ENCODE data around the gene FBXW11.
"Not testable (repeated sequence)": the region's sequence is repeated elsewhere in the genome, so short reads cannot be mapped to it uniquely, and the experiment has no call there.

FBXW11 gene

DNA sequence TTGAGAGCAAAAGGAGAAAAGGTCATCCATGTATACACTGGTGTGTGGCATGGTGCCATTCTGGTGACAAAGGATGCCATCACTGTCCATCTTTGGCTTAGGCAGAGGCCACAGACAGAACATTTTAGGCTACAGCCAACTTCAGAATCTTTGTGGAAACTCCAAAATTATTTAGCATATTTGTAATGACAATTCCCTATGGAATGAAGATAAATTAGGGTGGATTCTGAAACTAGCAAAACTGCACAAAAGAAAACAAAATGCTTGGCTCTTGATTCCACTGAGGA lies 92.5 kb downstream of the FBXW11 start:
- DNase-seq (ENCODE audit: low read depth, low spot score), result no peak

DNA sequence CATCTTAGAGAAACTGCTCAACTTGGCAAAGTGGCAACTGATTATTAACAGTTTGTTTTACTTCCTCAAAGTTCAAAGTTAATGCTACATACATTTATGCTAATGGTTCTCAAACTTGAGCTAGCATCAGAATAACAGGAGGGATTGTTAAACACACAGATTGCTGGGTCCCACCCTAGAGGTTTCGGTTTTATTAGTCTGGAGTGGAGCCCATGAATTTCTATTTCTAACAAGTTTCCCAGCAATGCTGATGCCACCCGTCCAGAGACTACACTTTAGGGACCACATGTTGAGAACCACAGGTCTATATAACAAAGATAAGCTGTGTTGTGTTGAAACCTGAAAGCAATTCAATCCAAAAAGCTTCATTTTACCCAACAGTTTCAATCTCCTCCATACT lies 95.3 kb downstream of the FBXW11 start:
- no peak for DNase-seq (ENCODE audit: low read depth, low spot score)

DNA sequence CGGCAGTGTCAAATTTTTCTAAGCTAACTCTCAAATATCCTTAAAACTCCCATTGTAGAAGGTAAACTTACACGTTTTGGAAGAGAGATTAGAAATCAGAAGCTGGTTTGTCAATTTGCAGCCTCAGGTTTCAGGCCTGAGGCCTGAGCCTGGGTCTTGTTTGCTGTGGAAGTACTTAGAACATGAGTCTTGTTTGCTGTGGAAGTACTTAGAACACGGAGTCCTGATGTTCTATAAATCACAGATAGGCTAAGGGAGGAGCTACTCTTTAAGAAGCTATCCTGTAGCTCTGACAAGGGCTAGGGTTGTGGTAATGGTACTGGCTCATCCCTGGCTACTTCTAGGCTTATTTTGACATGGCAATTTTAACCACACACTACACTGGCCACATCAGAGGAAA lies 97.8 kb downstream of the FBXW11 start:
- DNase-seq (ENCODE audit: low read depth, low spot score), result no peak

DNA sequence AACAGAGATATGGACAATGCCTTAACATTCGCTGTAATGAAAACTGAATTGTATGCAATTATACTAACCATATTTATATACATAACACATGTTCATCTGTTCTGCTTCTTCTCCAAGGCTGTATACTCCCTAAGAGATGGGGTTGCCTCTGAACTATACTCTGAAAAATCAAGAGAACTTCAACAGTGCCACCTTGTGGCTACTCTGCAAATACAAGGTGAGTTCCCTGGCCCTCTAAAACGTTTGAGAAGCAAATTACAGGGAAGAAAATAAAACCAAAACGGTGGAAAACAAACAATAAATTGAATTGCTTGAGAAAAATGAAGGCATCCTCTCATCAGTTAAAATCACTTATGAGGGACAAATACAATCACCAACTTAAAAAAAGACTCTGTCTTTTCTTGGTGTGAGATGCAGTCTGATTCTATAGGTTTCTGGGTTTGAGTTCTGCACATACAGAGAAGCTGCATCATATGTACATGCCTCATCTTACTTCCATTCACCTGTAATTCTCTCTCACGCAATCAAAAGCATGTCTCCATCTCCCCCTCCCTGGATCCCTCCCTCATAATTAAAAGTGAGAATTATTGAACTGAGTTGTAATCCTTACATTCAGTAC lies 98.6 kb downstream of the FBXW11 start:
- no peak for DNase-seq (ENCODE audit: low read depth, low spot score)

DNA sequence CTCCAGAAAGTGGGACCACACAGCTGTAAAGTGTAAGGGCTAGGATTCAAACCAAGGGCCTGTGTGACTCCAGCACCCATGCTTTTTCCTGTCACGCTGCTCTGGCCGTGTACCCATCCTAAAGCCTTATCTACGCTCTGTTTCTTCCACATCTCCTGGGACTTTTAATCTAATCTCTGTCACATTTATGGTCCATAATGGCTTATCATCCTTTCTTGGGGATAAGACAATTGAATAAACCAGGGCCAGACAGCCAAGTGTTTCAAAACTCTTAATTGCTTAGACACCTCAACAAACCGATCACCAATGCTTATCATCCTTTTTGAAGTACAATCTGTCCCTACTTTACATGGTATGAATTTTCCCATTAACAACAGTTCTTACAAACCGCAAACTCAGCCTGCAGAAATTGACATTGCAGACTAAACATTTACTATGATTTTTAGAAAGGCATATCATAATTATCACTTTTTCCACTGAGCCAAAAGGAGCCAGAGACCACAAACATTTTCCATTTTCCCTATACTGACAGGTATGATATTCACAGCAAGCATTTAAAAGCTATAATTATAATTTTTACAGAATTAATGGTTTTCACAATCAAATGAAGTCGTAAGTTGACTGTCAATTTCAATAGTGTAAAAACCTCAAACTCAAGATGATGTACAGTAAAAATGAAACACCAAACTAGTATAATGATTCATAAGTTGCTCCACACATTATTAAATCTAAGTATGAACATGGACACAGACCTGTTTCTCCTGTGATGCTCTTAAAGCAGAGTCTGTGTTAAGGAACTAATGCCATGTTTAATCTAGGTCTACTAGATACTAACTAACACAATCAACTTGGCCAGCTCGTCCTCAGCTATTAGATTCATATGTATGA lies 99.5 kb downstream of the FBXW11 start:
- DNase-seq (ENCODE audit: low read depth, low spot score), result no peak

DNA sequence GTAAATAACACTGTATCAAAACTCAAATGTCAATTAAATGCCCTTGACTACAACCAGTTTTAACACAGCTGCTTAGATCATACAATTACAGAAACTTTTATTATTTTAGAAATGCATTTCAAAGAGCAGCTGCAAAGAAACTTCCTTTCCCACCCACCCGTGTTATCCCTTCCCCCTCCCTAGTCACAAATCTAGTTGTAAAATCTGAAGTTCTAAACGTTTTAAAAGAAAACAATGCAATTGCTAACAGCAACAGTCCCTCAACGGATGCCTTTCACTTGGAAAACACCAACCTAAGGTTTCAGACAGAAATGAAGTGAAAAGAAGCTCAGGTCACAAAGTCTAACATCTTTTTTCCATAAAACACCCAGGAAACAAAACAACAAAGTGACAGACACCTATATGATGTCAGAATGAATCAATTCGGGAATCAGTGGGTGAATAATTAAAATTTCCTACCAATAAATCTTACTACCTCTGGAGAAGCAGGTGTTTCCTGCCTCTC lies 100.3 kb downstream of the FBXW11 start:
- DNase-seq (ENCODE audit: low read depth, low spot score), result no peak

DNA sequence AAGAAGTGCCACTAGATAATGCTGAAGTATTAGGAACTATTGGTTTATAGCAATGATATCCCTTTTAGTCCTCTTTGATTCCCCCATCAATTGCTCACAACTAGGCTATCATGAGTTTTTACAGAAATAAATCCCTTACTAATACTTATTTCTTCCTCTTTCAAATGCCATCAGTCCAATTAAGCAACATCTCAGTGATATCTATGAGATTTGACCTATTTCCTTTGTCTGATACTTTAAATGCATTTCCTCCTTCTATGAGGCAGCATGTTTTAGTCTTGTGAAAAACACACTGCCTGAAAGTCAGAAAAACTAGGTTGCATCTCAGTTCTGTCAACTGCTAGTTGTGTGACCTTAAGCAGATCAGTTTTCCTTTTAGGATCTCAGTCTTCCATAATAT lies 101.6 kb downstream of the FBXW11 start:
- DNase-seq (ENCODE audit: low read depth, low spot score), result no peak

DNA sequence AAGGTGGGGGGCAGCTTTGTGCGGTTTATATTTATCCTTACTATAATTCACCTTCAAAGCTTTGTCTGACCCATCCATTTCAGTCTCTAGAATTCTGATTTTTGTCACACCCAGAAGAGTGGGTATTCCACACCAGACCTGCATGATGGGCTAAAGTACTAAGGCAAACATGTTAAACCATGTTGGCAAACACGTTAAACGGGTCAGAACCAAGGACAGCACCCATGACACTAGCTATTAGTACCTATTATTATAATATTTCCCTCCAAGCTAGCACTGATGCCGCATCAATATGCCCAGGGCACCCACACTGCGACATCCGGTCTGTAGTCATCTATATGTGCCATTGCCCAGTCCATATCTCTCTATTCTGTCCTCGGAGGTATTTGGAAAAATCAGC lies 104.7 kb downstream of the FBXW11 start:
- DNase-seq (ENCODE audit: low read depth, low spot score), result no peak

DNA sequence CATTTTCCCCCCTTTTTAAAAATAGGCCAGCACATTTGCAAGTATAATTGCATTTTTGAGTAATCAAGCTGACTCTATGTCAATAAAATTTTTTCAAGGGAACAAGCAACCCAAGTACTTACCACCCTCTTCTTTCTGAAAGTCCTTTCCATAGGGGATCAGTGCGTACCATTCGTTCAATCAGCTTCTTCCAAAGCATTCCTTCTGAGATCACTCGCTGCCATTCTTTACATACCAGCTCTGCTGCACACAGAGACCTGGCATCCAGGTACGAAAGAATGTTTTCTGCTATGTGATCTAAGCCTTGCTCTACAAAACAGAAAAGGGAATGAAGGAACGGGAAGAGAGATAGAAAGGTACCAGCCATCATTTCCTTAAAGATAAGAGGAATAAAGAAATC lies 106.6 kb downstream of the FBXW11 start:
- peak; percentile 17 for DNase-seq (ENCODE audit: low read depth, low spot score)

DNA sequence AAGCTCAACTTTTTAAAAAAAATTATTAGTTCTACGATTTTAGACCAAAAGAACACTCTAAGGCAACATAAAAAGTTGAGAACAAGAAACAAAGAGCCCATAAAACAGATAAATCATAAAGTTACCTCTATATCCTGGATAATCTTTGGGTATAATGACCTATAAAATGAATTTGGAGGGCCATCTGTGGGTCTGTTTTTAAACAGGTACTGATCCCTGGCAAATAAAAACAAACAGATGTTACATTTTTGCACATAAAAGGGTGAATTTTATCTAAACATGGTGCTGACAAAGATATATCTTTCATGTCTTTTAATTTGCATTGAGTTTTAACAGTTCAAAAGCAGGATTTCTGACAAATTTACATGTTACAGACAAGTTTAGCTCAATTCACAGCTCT lies 107.6 kb downstream of the FBXW11 start:
- no peak for DNase-seq (ENCODE audit: low read depth, low spot score)

DNA sequence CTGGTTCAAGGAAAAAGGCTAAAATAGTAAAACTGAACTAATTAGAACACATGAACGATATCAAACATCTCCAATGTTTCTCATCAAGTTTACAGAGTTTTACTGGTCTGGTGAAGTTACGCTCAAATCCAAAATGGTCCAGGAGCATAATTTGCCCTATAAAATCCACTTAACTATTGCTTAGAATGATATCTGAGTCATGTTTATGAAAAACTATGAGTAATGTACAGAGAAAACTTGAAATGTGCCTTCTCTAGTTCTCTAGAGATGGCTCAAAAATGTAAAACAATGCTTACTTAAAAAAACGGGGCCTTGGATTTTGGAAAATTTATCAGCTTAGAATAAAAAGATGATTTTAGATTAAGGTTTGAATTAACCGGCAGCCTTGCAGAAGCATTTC lies 108.1 kb downstream of the FBXW11 start:
- no peak for DNase-seq (ENCODE audit: low read depth, low spot score)

DNA sequence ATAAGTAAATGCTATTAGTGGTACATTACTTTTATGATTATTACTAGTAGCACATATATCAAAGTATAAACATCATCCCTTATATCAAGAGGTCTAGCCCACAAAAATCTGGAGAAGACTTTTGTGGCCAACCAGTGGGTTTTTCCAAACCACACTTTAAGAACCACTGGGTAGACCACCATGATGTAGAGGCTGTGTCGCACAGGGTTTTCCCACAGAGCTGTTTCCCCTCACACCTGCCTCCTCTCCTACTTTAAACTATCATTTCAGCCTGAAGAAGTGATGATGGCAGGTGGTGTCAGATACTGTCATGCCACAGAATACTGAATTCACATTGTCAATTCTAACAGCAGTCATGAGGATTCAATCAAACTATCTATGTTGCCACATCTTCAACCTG lies 109.2 kb downstream of the FBXW11 start:
- no peak for DNase-seq (ENCODE audit: low read depth, low spot score)

DNA sequence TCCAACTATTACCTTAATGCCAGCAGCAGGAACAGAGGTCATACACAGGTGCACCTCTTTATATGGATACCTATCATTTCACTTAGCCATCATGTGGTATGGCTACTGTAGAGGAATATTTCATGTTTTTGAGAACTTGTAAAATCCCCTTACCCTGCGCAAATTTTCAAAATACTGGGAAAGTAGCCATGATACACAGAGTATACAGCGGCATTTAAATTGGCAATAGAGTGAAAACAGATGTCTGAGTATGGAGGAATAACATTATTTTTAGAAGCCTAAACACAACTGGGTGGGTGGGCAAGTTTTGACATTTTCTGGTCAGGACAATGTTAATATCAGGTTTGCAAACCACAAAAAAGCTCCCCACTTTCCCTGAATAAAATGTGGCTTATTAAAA lies 111.4 kb downstream of the FBXW11 start:
- no peak for DNase-seq (ENCODE audit: low read depth, low spot score)

DNA sequence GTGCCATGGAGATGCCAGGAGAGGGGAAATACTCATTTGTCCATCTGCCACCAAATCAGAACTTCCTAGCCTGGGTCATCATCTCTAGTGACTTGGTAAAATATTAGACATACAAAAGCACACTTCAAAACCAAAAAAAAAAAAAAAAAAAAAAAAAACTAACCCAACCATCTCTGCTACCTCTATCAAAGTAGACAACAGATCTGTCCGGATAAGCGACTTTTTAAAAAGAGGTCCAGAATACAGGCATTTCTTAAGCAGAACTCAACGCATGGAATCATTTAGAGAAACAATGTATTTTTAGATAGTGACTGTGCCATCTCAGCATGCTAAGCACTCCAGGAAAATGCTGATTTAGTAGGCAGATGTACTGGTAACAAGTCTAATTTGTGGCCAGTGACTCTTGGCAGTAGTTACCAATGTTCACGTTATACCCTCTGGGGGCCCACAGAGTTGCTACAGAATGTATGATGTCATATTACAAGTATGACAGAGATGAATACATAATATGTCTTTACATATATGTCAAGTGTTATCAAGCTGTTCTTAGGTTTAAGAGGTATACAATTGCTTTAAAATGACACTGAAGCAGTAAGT lies 113.0 kb downstream of the FBXW11 start:
- DNase-seq (ENCODE audit: low read depth, low spot score), result no peak

DNA sequence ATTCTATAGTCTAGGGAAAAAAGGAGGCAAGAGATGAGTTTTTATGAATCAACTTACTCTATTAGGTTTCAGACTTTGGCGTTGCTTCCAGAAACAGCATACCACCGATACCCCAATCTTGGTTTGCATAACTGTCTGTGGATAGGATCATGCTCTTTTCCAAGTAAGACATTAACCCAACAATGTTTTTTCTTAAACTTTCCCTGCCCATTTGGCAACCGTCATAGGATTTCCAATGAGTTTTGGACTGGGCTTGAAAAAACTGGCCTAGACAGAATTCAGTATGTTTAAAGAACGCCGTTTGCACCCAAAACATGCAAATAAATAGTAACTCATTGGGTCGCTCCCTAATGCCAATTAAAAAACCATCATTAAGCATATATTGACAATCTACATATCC lies 114.8 kb downstream of the FBXW11 start:
- DNase-seq (ENCODE audit: low read depth, low spot score), result no peak

DNA sequence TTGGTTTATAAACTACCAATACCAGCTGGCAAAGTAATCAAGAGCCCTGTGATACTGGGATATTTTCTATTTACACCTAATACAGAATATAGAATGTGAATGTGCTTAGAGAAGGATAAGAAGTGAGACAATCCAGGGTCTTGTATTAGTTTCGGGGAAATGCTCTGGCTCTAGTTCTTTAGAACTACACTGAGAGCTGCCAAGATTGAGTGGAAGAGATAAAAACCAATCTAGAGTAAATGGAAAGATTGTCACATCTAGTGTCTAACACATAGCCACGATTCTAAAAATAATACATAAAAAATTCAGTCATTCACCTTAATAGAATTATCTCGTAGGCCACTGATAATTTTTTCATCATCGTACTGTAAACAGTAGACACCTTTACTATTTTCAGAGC lies 115.3 kb downstream of the FBXW11 start:
- DNase-seq (ENCODE audit: low read depth, low spot score), result no peak

DNA sequence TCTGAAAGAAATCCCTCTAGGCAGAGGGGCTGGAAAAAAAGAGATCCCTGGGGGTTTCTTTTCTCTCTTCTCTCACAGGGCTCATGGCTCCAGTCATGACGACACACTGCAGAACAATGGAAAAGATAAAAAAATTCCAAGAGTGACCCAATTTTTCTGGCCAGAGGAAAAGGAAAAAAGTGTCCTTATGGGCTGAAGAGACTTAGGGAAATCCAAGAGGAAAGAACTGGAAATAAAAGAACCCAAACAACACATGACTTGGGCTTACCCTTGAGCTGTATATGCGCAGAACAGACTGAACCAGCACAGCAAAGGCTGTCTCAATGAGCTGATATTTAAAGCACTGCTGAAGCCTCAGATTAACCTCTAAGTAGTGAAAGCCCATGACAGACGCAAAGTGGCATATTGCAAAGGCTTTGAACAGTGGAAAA lies 118.4 kb downstream of the FBXW11 start:
- no peak for DNase-seq (ENCODE audit: low read depth, low spot score)

DNA sequence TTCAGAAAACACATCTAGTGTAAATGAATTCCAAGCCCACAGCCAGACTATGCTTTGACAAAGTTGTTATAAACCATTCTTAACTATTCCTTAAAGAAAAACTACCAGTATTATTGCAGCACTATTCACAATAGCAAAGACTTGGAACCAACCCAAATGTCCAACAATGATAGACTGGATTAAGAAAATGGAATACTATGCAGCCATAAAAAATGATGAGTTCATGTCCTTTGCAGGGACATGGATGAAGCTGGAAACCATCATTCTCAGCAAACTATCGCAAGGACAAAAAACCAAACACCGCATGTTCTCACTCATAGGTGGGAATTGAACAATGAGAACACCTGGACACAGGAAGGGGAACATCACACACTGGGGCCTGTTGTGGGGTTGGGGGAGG lies 120.4 kb downstream of the FBXW11 start:
- DNase-seq (ENCODE audit: low read depth, low spot score), result not testable (repeated sequence)

DNA sequence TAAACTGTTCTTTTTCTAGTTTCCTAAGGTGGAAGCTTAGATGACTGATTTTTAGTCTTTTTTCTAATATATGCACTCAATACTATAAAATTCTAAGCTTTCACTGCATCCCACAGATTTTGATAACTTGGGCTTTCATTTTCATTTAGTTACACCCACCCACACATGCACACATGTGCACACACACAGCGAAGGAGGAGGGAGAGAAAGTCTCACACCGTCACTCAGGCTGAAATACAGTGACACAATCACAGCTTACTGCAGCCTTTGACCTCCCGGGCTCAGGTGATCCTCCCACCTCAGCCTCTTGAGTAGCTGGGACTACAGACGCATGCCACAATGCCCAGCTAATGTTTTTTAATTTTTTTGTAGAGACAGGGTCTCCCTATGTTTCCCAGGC lies 124.3 kb downstream of the FBXW11 start:
- no peak for DNase-seq (ENCODE audit: low read depth, low spot score)

DNA sequence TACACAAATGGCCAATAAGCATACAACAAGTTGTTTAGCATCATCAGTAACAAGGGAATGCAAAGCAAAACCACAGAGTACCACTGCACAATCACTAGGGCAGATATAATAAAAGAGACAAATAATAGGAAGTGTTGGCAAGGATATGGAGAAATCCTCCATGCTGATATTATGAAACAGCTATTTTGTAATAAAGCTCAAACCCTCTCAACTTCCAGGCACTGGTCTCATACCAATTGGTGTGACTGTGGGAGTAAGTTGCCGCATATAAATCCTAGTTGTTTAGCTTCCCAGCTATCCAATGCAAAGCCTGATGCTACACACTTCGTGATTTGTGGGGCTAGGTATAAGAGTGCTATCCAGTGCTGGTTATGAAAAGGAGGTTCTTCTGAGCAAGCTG lies 132.2 kb downstream of the FBXW11 start:
- DNase-seq (ENCODE audit: low read depth, low spot score), result no peak

DNA sequence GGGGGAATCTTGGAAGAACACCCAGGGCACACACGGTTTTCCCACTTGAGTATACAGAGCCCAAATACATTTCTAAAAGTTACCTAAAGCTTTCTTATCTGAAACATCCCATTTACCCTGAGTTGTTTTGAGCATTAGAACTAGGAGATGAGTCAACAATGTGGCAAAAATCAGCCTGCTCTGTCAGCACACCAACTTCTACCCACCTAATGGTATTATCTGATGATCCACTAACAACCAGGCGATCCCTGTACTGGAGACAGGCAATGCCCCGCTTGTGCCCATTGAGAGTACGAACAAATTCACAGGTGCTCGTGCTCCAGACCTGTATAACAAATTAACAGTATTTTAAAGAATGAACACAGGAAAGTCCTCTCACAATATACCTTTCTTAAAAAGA lies 133.8 kb downstream of the FBXW11 start:
- DNase-seq (ENCODE audit: low read depth, low spot score), result no peak

DNA sequence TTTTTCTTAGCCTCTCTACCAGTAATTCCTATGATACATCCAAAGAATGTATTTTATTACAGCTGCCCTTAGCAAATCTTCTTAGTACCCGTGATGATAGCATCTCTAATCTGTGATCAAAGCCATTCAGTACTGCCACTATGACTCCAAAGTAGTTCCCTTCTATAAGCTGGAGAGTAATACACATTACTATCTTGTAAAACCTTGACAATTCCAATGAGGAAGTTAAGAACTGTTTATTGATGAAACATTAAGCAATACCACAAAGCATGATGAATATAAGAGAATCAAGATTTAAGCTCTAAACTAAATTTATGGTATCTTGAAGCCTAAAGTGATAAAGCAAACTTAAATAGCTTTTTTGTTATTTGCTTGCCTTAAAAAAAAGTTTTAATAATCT lies 134.7 kb downstream of the FBXW11 start:
- DNase-seq (ENCODE audit: low read depth, low spot score), result no peak

DNA sequence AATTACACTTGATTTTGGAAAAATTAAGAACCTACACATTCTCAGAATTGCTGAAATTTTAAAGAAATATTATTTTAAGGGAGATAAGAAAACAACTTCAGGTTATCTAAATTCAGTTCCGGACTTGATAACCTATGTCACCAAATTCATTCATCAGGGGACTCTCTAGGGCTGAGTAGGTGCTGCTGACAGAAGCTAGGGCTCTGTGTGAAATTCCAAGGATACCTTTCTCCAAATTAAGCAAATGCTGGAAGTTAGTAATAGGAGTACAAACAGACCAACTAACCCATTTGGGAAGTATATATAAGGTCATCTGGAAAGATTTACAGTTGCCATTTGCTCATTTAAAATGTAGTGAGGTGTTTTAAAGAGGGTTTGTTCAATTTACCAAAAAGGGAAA lies 136.5 kb downstream of the FBXW11 start:
- no peak for DNase-seq (ENCODE audit: low read depth, low spot score)

Data from iPS DF 19.7 (cell line).